ENCODE results near the gene PYCARD.
A peak's percentile ranks its signal among the peaks of the same experiment; 100 is the strongest.
"Not testable (repeated sequence)": the region's sequence is repeated elsewhere in the genome, so short reads cannot be mapped to it uniquely, and the experiment has no call there.

The PYCARD gene

DNA sequence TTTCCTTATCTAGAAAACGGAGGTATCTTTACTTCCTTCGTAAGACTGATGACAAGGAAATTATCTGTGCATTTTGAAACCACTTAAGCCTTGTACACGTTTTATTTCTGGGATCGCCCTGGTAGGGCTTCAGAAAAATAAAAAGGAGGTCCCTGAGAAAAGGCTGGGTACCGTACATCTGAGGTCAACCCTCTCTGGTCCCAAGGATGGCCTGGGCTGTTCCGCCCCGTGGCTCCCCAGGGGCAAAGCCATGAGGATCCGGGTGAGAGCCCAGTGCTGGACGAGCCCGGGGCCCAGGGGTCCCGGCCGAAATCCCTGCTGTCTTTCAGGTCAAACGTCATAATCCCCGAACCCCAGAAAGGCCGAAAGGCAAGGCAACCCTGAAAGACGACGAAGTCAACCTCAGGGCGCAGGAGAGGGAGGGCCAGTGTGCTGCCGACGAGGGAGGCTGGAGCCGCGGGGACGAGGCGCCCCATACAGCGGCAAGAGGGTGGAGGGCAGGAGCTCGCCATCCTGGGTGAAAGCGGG, 23.3 kb downstream of the PYCARD start:
- Mint-ChIP-seq H3K27me3 (ENCODE audit: low read depth, poor library complexity) (no peaks in the 10 kb centered on the region), H3K9me3 (no peaks in the 10 kb centered on the region), H3K4me3 (peak overlapping the region; percentile 99), H3K27ac (peak overlapping the region; percentile 96), H3K36me3 (ENCODE audit: low read depth) (peaks cover 31% of the 10 kb centered on the region), H3K4me1 (peaks cover 51% of the 10 kb centered on the region)
- no peak for TF ChIP-seq CTCF (IDR thresholded peaks at IDR 0.05)
- DNase-seq = no peak

- Mint-ChIP-seq H3K9me3 (no peaks in the 10 kb centered on the region), H3K4me1 (peaks cover 36% of the 10 kb centered on the region), H3K36me3 (ENCODE audit: low read depth) (peaks cover 10% of the 10 kb centered on the region), H3K4me3 (no peak overlapping the region), H3K27ac (peak overlapping the region; percentile 78), H3K27me3 (ENCODE audit: low read depth, poor library complexity) (no peaks in the 10 kb centered on the region)
- no peak for TF ChIP-seq CTCF (IDR thresholded peaks at IDR 0.05)
- no peak for DNase-seq
Observed at GRCh38 chr16:31177136-31177535, 25.4 kb downstream of the PYCARD start.

- H3K27me3 Mint-ChIP-seq (ENCODE audit: low read depth, poor library complexity); H3K27ac Mint-ChIP-seq; H3K36me3 Mint-ChIP-seq (ENCODE audit: low read depth); H3K9me3 Mint-ChIP-seq; H3K4me3 Mint-ChIP-seq; DNase-seq: not testable (repeated sequence)
- peaks cover 30% of the 10 kb centered on the region for H3K4me1 Mint-ChIP-seq
Observed at GRCh38 chr16:31170048-31170447, 32.5 kb downstream of the PYCARD start.

DNA sequence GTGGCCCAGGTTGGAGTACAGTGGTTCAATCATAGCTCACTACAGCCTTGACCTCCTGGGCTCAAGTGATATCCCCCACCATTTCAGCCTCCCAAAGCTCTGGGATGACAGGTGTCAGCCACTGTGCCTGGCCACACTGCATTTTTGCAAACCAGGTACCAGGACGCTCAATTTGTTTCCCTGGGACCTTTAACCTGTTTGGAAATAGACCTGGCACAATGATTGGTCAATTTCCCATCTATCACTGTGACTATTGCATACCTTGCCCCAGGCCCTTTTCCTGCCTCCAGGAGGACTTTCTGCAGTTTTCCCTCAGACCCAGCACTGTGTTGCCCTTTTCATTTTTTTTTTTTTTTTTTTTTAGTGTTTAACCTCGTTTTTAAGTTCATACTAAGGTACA, 33.7 kb downstream of the PYCARD start:
- H3K27ac Mint-ChIP-seq = peak overlapping the region; percentile 77
- H3K36me3 Mint-ChIP-seq (ENCODE audit: low read depth) = no peaks in the 10 kb centered on the region
- DNase-seq = no peak

GRCh38 chr16:31167315-31167714, 35.2 kb downstream of the PYCARD start:
- DNase-seq = no peak
- Mint-ChIP-seq H3K4me1 (peaks cover 19% of the 10 kb centered on the region), H3K36me3 (ENCODE audit: low read depth) (no peaks in the 10 kb centered on the region), H3K27ac (no peak overlapping the region), H3K27me3 (ENCODE audit: low read depth, poor library complexity) (peaks cover 4% of the 10 kb centered on the region), H3K9me3 (no peaks in the 10 kb centered on the region), H3K4me3 (no peak overlapping the region)
- no peak for TF ChIP-seq CTCF (IDR thresholded peaks at IDR 0.05)

More for the DNA sequence above, 33.7 kb downstream of the PYCARD start:
- Mint-ChIP-seq H3K9me3 (no peaks in the 10 kb centered on the region), H3K4me3 (no peak overlapping the region), H3K4me1 (peaks cover 24% of the 10 kb centered on the region), H3K27me3 (ENCODE audit: low read depth, poor library complexity) (no peaks in the 10 kb centered on the region)
- no peak for TF ChIP-seq CTCF (IDR thresholded peaks at IDR 0.05)

DNA sequence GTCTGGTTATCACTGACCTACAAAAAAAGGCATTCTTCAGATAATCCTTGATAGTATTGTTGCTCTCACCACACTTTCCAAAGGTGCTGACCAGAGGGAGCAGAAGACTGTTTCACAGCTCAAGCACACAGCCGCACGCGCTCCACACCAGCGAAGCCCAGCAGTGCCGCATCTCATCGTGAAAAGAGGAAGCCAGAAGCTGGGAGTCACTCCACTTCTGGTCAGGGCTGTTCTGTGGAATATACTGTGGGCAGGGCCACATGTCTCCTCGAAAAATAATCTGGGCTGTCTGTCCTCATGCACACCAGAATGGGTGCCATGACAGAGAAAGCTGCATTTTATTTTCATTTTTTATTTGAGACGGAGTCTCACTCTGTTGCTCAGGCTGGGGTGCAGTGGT, 45.4 kb downstream of the PYCARD start:
- no peak for TF ChIP-seq CTCF (IDR thresholded peaks at IDR 0.05)
- peaks cover 4% of the 10 kb centered on the region for H3K4me1 Mint-ChIP-seq

More for the DNA sequence above, 45.4 kb downstream of the PYCARD start:
- no peak overlapping the region for H3K27ac Mint-ChIP-seq
- no peak overlapping the region for H3K4me3 Mint-ChIP-seq
- H3K27me3 Mint-ChIP-seq (ENCODE audit: low read depth, poor library complexity) = peaks cover 13% of the 10 kb centered on the region
- DNase-seq = no peak
- no peaks in the 10 kb centered on the region for H3K36me3 Mint-ChIP-seq (ENCODE audit: low read depth)
- no peaks in the 10 kb centered on the region for H3K9me3 Mint-ChIP-seq

Measured in nephron progenitor cell (in vitro differentiated cells).